ENCODE results near the gene SMARCB1.
"Not testable (repeated sequence)": the region's sequence is repeated elsewhere in the genome, so short reads cannot be mapped to it uniquely, and the experiment has no call there.

The SMARCB1 gene

DNA sequence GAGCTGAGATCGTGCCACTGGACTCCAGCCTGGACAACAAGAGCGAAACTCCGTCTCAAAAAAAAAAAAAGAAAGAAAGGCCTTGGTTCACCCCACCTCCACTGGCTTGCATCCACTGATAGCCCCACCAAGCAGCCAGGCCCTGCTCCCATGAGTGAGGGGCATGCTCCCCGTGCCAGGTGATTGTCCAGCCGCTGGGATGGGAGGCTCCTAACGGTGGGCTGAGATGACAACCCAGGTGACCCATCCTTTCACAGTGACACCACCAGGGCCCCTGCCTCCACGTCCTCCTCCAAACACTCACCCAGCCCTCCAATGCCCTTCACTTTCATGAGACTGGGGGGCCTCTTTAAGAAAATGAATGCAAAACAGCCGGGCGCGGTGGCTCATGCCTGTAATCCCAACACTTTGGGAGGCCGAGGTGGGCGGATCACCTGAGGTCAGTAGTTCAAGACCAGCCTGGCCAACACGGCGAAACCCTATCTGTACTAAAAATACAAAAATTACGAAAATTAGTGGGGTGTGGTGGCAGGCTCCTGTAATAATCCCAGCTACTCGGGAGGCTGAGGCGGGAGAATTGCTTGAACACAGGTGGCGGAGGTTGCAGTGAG, 60.6 kb downstream of the SMARCB1 start:
- DNase-seq: no peak

- DNase-seq: no peak
These were observed 61.5 kb downstream of the SMARCB1 start for GRCh38 chr22:23847991-23848864.

- peak; percentile 79 to 80 for DNase-seq
These were observed 62.5 kb downstream of the SMARCB1 start for GRCh38 chr22:23849009-23850006.

- DNase-seq: no peak
These were observed 63.4 kb downstream of the SMARCB1 start for GRCh38 chr22:23850136-23850611.

- DNase-seq: peak; percentile 6 to 43
These were observed 70.2 kb downstream of the SMARCB1 start for GRCh38 chr22:23856721-23857605.

DNA sequence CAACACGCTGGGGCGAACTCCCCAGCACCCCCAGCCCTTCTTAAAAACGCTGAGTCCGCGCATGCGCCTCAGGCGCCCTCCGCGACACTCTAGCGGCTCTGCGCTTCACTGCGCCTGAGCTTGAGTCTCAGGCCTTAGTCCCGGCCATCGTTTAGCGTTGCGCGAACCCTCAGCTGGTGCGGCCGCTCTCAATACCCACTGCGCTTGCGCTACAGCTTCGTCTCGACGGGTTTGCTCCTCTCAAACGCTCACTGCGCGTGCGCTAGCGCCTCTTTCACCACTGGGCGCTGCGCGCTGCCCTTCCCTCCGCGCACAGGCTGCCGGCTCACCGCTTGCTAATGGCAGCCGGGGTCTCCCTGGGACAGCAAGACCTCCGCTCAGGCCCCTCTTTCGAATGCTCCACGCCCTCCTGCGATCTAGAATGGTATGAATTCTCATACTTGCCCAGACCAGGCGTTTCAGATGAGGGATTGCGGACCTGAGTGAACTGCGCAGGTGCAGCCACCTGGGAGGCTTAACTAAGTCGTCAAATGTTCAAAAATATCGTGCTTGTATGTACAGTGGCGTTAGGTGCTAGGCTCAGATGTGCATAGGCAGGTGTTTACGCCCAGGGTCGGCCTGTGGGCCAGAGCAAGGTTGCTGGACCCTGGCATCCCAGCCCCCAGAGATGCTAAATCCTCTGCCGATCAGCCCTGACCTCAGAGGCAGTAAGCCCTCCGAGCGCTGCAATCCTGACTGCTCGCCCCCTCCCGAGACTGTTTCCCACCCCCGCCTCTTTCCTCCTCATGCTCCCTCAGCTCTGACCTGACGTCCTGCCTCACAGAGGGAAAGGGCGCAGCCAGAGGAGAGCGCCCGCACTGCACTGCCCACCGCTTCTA, 71.1 kb downstream of the SMARCB1 start, which contains the start of gene SLC2A11:
SLC2A11 (plus strand) TSS at position 270 of the 878 bp plus-strand sequence; CDS start at position 395, 125 bp downstream.
- DNase-seq: peak; percentile 99

DNA sequence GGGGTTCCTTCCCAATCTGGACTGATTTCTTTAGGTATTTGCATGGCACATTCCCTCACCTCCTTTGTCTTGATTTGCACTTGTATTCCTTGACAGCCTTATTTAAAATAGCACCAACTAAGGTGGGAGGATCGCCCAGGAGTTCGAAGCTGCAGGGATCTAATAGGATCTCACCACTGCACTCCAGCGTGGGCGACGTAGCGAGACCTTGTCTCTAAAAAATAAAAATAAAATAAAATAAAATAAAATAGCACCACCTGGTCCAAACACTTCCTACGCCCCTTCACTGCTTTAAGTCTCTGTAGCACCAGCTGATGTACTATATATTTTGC, 71.7 kb downstream of the SMARCB1 start:
- DNase-seq: no peak

- DNase-seq: no peak
These were observed 72.4 kb downstream of the SMARCB1 start for GRCh38 chr22:23859201-23859600.

GRCh38 chr22:23860187-23860586, 73.4 kb downstream of the SMARCB1 start:
- not testable (repeated sequence) for DNase-seq

DNA sequence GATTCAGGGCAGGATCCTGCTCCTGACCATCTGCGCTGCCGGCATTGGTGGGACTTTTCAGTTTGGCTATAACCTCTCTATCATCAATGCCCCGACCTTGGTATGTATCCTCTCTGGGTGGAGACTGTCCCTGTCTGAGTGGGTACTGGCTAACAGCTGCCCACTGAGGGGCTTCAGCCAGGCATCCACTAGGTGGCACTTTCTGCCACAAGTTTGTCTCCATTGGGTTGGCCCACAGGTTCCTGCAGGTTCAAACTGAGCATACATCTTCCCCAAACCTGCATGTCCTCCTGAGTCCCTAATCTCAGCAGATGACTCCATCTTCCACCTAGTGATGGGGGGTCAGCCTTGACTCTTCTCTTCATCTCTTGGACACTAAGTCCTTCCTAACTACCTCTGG, 75.3 kb downstream of the SMARCB1 start:
- peak; percentile 24 to 25 for DNase-seq

GRCh38 chr22:23864499-23865154, 77.9 kb downstream of the SMARCB1 start:
- not testable (repeated sequence) for DNase-seq

GRCh38 chr22:23868580-23868979, 81.8 kb downstream of the SMARCB1 start:
- no peak for DNase-seq

DNA sequence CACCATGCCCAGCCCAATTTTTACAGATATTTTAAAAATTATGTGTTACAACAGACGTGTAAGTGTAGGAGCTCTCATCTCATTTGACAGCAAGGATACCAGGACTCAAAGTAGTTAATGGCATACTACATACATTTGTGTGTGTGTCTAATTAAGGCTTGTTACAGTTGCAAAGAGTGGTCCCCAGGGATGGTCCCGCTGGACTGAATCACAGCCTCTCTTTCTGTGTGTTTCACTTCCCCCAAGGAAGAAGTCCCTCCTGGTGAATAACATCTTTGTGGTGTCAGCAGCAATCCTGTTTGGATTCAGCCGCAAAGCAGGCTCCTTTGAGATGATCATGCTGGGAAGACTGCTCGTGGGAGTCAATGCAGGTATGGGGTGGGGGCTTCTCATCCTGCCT, 88.1 kb downstream of the SMARCB1 start:
- DNase-seq: no peak

GRCh38 chr22:23875801-23876200, 89.0 kb downstream of the SMARCB1 start:
- no peak for DNase-seq

DNA sequence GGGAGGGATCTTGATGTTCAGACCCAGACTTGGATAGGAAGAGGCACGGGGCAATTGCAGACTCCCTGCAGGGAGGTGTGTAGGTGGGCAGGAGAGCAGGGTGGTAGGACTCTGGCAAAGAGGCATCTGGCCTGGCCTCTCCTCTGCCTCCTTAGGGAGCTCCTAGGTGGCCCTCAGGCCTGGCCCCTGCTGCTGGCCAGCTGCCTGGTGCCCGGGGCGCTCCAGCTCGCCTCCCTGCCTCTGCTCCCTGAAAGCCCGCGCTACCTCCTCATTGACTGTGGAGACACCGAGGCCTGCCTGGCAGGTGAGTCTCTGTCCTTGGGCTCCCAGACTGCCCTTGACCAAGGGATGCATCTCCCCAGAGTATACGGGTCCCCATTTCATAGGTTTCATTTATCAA, 90.8 kb downstream of the SMARCB1 start:
- no peak for DNase-seq

DNA sequence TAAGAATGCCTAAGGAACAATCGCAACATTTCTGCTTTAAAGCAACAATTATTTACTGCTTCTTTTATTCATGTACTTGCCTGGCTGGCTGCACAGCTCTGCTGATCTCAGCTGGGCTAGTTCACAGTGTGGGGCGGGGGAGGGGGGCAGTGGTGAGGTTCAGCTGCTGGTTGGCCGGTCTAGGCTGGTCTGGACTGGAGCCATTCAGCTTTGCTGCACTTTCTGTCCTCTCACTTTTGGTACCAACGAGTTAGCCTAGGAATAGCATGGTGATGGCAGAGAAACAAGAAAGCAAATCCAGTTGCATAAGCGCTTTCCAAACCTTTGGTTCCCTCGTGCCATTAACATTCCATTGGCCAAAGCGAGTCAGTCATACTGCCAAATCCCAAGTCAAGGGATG, 91.5 kb downstream of the SMARCB1 start:
- DNase-seq: no peak

DNA sequence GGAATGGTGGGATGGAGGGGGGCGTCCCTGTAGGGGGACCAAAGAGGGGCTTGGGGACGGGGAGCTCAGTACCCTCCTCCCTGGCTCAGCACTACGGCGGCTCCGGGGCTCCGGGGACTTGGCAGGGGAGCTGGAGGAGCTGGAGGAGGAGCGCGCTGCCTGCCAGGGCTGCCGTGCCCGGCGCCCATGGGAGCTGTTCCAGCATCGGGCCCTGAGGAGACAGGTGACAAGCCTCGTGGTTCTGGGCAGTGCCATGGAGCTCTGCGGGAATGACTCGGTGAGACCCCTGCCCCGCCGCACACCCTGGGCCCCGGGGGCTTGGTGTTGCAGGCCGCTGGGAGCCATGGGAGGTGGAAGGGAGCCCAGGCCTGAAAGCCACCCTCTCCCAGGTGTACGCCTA, 95.6 kb downstream of the SMARCB1 start:
- DNase-seq: no peak

DNA sequence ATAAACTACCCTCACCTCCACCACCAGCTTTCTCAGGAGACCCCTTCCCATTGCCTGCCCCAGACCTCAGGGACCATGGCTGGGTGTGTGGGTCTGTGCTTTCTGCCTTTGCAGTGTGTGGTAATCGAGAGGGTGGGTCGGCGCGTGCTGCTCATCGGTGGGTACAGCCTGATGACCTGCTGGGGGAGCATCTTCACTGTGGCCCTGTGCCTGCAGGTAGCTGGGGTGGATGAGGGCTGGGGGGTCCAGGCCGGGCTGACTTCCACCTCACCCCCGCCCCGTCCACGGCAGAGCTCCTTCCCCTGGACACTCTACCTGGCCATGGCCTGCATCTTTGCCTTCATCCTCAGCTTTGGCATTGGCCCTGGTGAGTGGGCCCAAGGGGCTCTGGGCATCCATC, 96.9 kb downstream of the SMARCB1 start:
- DNase-seq: no peak

DNA sequence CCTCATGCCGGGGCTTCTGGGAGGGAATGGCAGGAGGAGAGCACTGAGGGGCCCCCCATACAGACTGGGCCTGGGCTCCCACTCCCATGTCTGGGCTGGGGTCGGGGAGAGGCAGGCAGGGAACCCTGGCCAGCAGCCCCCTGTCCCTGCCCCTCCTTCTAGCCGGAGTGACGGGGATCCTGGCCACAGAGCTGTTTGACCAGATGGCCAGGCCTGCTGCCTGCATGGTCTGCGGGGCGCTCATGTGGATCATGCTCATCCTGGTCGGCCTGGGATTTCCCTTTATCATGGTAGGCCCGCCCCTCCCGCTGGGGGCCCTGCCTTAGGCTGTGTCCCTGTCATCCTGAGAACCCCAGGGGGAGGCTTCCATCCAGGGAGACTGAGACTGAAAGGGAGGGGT, 97.4 kb downstream of the SMARCB1 start:
- no peak for DNase-seq

Measured in inflammatory macrophage (primary cell).